ENCODE results near the gene IP6K3. TPM values are rescaled to one million over a fixed set of nuclear protein-coding genes. Genes with fewer than 3 reads are reported as not detected.

IP6K3 gene
- total RNA-seq, 4 donors from 2014 or later: 0.51 to 0.83 TPM; not detected in 2

- DNase-seq (ENCODE audit: low spot score in 2 of 2): no peak
- no peaks in the 10 kb centered on the region for H3K27me3 ChIP-seq
- TF ChIP-seq POLR2AphosphoS5 (IDR thresholded peaks at IDR 0.05) (no peak), EP300 (IDR thresholded peaks at IDR 0.05) (no peak), POLR2A (IDR thresholded peaks at IDR 0.05) (no peak)
- TF ChIP-seq, protein P1, sequence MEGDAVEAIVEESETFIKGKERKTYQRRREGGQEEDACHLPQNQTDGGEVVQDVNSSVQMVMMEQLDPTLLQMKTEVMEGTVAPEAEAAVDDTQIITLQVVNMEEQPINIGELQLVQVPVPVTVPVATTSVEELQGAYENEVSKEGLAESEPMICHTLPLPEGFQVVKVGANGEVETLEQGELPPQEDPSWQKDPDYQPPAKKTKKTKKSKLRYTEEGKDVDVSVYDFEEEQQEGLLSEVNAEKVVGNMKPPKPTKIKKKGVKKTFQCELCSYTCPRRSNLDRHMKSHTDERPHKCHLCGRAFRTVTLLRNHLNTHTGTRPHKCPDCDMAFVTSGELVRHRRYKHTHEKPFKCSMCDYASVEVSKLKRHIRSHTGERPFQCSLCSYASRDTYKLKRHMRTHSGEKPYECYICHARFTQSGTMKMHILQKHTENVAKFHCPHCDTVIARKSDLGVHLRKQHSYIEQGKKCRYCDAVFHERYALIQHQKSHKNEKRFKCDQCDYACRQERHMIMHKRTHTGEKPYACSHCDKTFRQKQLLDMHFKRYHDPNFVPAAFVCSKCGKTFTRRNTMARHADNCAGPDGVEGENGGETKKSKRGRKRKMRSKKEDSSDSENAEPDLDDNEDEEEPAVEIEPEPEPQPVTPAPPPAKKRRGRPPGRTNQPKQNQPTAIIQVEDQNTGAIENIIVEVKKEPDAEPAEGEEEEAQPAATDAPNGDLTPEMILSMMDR (IDR thresholded peaks at IDR 0.05): no peak
- H3K9me3 ChIP-seq: no peaks in the 10 kb centered on the region
- H3K4me3 ChIP-seq: peak overlapping the region; percentile 93
- H3K27ac ChIP-seq: peak overlapping the region; percentile 99
- H3K4me1 ChIP-seq: peaks cover 49% of the 10 kb centered on the region
- WGBS: 19% methylated on average over 7 of the region's 7 CpGs
- peaks cover 28% of the 10 kb centered on the region for H3K36me3 ChIP-seq
These were observed 40.7 kb upstream of the IP6K3 start for GRCh38 chr6:33787346-33787953.

GRCh38 chr6:33786736-33787135, 40.0 kb upstream of the IP6K3 start:
- peak overlapping the region; percentile 99 for H3K27ac ChIP-seq
- TF ChIP-seq, protein P1 (IDR thresholded peaks at IDR 0.05): no peak
- TF ChIP-seq POLR2AphosphoS5 (IDR thresholded peaks at IDR 0.05): no peak
- no peak for TF ChIP-seq EP300 (IDR thresholded peaks at IDR 0.05)
- no peak for TF ChIP-seq POLR2A (IDR thresholded peaks at IDR 0.05)
- peak overlapping the region; percentile 93 for H3K4me3 ChIP-seq
- peaks cover 49% of the 10 kb centered on the region for H3K4me1 ChIP-seq
- no peaks in the 10 kb centered on the region for H3K9me3 ChIP-seq
- no peaks in the 10 kb centered on the region for H3K27me3 ChIP-seq
- no peak for DNase-seq (ENCODE audit: low spot score in 2 of 2)
- WGBS: 59% methylated on average over 3 of the region's 3 CpGs
- H3K36me3 ChIP-seq: peaks cover 35% of the 10 kb centered on the region

GRCh38 chr6:33785778-33786177, 39.1 kb upstream of the IP6K3 start:
- peaks cover 54% of the 10 kb centered on the region for H3K4me1 ChIP-seq
- peaks cover 45% of the 10 kb centered on the region for H3K36me3 ChIP-seq
- H3K9me3 ChIP-seq: no peaks in the 10 kb centered on the region
- no peaks in the 10 kb centered on the region for H3K27me3 ChIP-seq
- TF ChIP-seq, protein P1 (IDR thresholded peaks at IDR 0.05): no peak
- TF ChIP-seq POLR2AphosphoS5 (IDR thresholded peaks at IDR 0.05): no peak
- no peak for TF ChIP-seq POLR2A (IDR thresholded peaks at IDR 0.05)
- TF ChIP-seq EP300 (IDR thresholded peaks at IDR 0.05): no peak
- no peak overlapping the region for H3K4me3 ChIP-seq
- peak overlapping the region; percentile 99 for H3K27ac ChIP-seq
- DNase-seq (ENCODE audit: low spot score in 2 of 2): no peak
- 58% methylated on average over 3 of the region's 3 CpGs for WGBS

GRCh38 chr6:33784787-33785186, 38.1 kb upstream of the IP6K3 start:
- no peak overlapping the region for H3K4me3 ChIP-seq
- TF ChIP-seq POLR2AphosphoS5 (IDR thresholded peaks at IDR 0.05) (no peak), EP300 (IDR thresholded peaks at IDR 0.05) (no peak), POLR2A (IDR thresholded peaks at IDR 0.05) (no peak)
- TF ChIP-seq, protein P1 (IDR thresholded peaks at IDR 0.05): no peak
- H3K9me3 ChIP-seq: no peaks in the 10 kb centered on the region
- H3K4me1 ChIP-seq: peaks cover 54% of the 10 kb centered on the region
- H3K27ac ChIP-seq: no peak overlapping the region
- DNase-seq (ENCODE audit: low spot score in 2 of 2): no peak
- peaks cover 55% of the 10 kb centered on the region for H3K36me3 ChIP-seq
- WGBS: 81% methylated on average over 13 of the region's 13 CpGs
- no peaks in the 10 kb centered on the region for H3K27me3 ChIP-seq

GRCh38 chr6:33783781-33784520, 37.2 kb upstream of the IP6K3 start:
- Histone ChIP-seq H3K27ac (no peak overlapping the region), H3K27me3 (no peaks in the 10 kb centered on the region), H3K4me1 (peaks cover 47% of the 10 kb centered on the region), H3K36me3 (peaks cover 63% of the 10 kb centered on the region), H3K9me3 (no peaks in the 10 kb centered on the region), H3K4me3 (no peak overlapping the region)
- WGBS: 95% methylated on average over 8 of the region's 10 CpGs
- TF ChIP-seq POLR2A (IDR thresholded peaks at IDR 0.05) (no peak), EP300 (IDR thresholded peaks at IDR 0.05) (no peak)
- no peak for DNase-seq (ENCODE audit: low spot score in 2 of 2)
